Measurements from ENCODE around the gene GNG11. TPM values are rescaled to one million over a fixed set of nuclear protein-coding genes. Genes with fewer than 3 reads are reported as not detected.

The GNG11 gene

DNA sequence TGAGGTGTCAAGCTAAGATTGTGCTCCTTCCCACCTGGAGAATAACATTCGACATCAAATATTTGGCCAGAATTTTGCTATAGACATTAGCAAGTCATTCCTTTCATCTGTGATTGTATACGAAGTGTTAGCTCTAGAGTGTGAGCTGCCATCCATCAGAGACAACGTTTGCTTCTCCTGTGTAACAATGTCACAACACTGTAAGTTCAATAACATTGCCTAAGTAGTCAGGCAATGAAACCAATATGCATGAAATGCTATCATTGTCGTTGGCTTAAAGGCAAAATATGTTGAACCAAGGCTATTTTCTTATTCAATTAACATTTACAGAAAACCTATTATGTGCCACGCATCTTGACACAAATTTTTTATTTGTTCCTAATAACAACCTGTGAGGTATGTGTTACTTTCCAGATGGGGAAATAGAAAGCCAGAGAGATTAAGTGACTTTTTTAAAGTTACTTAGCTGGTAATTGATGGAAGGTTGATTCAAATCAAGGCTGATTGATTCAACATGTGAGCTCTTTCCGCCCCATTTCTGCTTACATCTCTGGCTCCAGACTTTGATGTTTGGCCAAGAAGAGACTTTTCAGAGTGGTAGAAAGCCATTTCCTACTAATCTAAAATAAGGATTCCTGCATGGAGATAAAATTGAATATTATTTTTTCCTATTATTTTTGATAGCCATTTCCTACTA lies 50.6 kb downstream of the GNG11 start:
- DNase-seq (ENCODE audit: low spot score) = no peak
- H3K4me3 ChIP-seq (ENCODE audit: low read length in 2 of 2) = no peak overlapping the region
- no peak overlapping the region for H3K9ac ChIP-seq (ENCODE audit: low read depth, low read length, poor library complexity)
- no peak overlapping the region for H3K27ac ChIP-seq (replicated peaks; ENCODE audit: low read length)
- no peak overlapping the region for H3K23ac ChIP-seq (ENCODE audit: low read depth, low read length, poor library complexity)
- H2BK12ac ChIP-seq (ENCODE audit: low read length) = no peak overlapping the region
- no CpG with 5 or more reads among the region's 6 CpGs for WGBS, 2 donors (ENCODE audit: extremely low coverage in 2 of 2, insufficient read length in 2 of 2, insufficient replicate concordance in 1 of 2)
- no peak overlapping the region for H2AFZ ChIP-seq (ENCODE audit: low read length)
- no peaks in the 10 kb centered on the region for H3K79me1 ChIP-seq (ENCODE audit: low read depth, low read length)
- H3K27me3 ChIP-seq (ENCODE audit: control insufficient read depth in 3 of 3, insufficient read depth in 3 of 3, low read depth in 1 of 3, low read length in 3 of 3) = no peaks in the 10 kb centered on the region
- H3K18ac ChIP-seq (ENCODE audit: low read length) = no peak overlapping the region
- no peak overlapping the region for H3K4ac ChIP-seq (ENCODE audit: low read length)
- no peaks in the 10 kb centered on the region for H3K4me1 ChIP-seq (ENCODE audit: control insufficient read depth in 2 of 2, insufficient read depth in 1 of 2, low read depth in 1 of 2, low read length in 2 of 2)
- H3K9me3 ChIP-seq (replicated peaks in 1 of 2; ENCODE audit: control insufficient read depth in 2 of 2, insufficient read depth in 1 of 2, low read depth in 1 of 2, low read length in 2 of 2) = no peaks in the 10 kb centered on the region
- H4K8ac ChIP-seq (ENCODE audit: low read depth, low read length) = no peak overlapping the region
- H3K4me2 ChIP-seq (ENCODE audit: insufficient read depth, low read length, poor library complexity, severe bottlenecking) = no peak overlapping the region
- H3K36me3 ChIP-seq (replicated peaks in 1 of 2; ENCODE audit: control insufficient read depth in 2 of 2, insufficient read depth in 2 of 2, low read length in 2 of 2) = no peaks in the 10 kb centered on the region
- no peak overlapping the region for H4K91ac ChIP-seq (ENCODE audit: low read depth, low read length, poor library complexity)
- no peak overlapping the region for H2BK15ac ChIP-seq (ENCODE audit: low read length)
- no peak overlapping the region for H3K14ac ChIP-seq (ENCODE audit: low read length)
- H2BK120ac ChIP-seq (ENCODE audit: low read depth, low read length) = no peak overlapping the region
- H2AK5ac ChIP-seq (ENCODE audit: low read depth, low read length) = no peak overlapping the region
- no peak overlapping the region for H2BK5ac ChIP-seq (ENCODE audit: low read length)

DNA sequence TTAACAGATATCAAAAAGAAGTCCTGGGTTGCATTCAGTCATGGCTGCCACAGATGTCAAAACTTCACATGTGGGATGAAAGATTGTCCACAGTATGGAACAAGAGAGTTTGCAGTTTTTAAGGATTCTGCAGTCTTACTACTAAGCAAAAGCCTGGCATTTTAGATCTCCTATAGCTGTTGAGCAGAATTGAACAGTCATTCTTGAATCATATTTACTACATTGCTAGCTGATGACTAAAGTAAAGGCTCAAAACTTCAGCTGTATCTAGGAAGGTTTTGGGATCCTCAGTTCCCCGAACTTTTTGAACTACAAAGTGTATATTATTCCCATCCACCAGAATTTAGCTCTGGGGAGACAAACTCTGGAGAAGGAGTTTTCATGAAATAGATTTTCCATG lies 51.6 kb downstream of the GNG11 start:
- H2BK12ac ChIP-seq (ENCODE audit: low read length) = no peak overlapping the region
- no peaks in the 10 kb centered on the region for H3K36me3 ChIP-seq (replicated peaks in 1 of 2; ENCODE audit: control insufficient read depth in 2 of 2, insufficient read depth in 2 of 2, low read length in 2 of 2)
- no peak overlapping the region for H3K4ac ChIP-seq (ENCODE audit: low read length)
- H3K27me3 ChIP-seq (ENCODE audit: control insufficient read depth in 3 of 3, insufficient read depth in 3 of 3, low read depth in 1 of 3, low read length in 3 of 3) = no peaks in the 10 kb centered on the region
- H3K4me3 ChIP-seq (ENCODE audit: low read length in 2 of 2) = no peak overlapping the region
- H4K8ac ChIP-seq (ENCODE audit: low read depth, low read length) = no peak overlapping the region
- H2BK120ac ChIP-seq (ENCODE audit: low read depth, low read length) = no peak overlapping the region
- no CpG with 5 or more reads among the region's 1 CpG for WGBS, 2 donors (ENCODE audit: extremely low coverage in 2 of 2, insufficient read length in 2 of 2, insufficient replicate concordance in 1 of 2)
- no peak overlapping the region for H2AK5ac ChIP-seq (ENCODE audit: low read depth, low read length)
- no peaks in the 10 kb centered on the region for H3K4me1 ChIP-seq (ENCODE audit: control insufficient read depth in 2 of 2, insufficient read depth in 1 of 2, low read depth in 1 of 2, low read length in 2 of 2)
- H3K9me3 ChIP-seq (replicated peaks in 1 of 2; ENCODE audit: control insufficient read depth in 2 of 2, insufficient read depth in 1 of 2, low read depth in 1 of 2, low read length in 2 of 2) = no peaks in the 10 kb centered on the region
- H2BK5ac ChIP-seq (ENCODE audit: low read length) = no peak overlapping the region
- no peak for DNase-seq (ENCODE audit: low spot score)
- no peak overlapping the region for H3K27ac ChIP-seq (replicated peaks; ENCODE audit: low read length)
- H2AFZ ChIP-seq (ENCODE audit: low read length) = no peak overlapping the region
- H4K91ac ChIP-seq (ENCODE audit: low read depth, low read length, poor library complexity) = no peak overlapping the region
- H3K14ac ChIP-seq (ENCODE audit: low read length) = no peak overlapping the region
- H3K23ac ChIP-seq (ENCODE audit: low read depth, low read length, poor library complexity) = no peak overlapping the region
- no peak overlapping the region for H3K9ac ChIP-seq (ENCODE audit: low read depth, low read length, poor library complexity)
- H3K4me2 ChIP-seq (ENCODE audit: insufficient read depth, low read length, poor library complexity, severe bottlenecking) = no peak overlapping the region
- H3K79me1 ChIP-seq (ENCODE audit: low read depth, low read length) = no peaks in the 10 kb centered on the region
- no peak overlapping the region for H2BK15ac ChIP-seq (ENCODE audit: low read length)
- no peak overlapping the region for H3K18ac ChIP-seq (ENCODE audit: low read length)

DNA sequence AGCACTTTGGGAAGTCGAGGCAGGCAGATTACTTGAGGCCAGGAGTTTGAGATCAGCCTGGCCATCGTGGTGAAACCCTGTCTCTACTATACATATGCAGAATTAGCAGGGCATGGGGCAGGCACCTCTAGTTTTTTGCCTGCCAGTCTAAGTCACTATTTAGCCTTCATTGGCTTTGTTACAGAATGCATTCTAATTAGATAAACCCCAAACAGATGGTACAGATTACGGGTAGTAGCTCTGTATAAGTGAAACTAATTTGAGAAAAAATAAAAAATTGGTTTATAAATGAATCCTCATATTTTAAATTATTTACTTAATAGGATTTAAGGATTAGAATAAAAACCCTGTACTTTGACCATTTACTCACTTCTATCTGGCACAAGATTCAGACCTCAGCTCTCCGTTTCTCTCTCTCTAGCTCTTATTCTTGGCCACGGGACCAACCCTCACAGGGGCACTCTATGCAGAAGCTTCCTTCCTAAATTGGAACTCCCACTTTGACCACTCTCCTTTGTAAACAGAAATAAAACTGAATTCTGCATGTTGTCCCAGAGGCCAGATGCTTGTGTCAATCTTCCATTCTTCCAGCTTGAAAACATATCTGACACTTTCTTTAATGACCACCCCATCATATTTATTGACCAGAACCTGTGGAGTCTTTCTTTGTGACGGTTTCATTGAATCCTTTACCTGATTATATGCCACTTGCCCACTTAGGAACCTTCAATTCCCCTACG lies 55.8 kb downstream of the GNG11 start:
- Histone ChIP-seq H3K4me1 (ENCODE audit: control insufficient read depth in 2 of 2, insufficient read depth in 1 of 2, low read depth in 1 of 2, low read length in 2 of 2) (no peaks in the 10 kb centered on the region), H3K27me3 (ENCODE audit: control insufficient read depth in 3 of 3, insufficient read depth in 3 of 3, low read depth in 1 of 3, low read length in 3 of 3) (no peaks in the 10 kb centered on the region), H2AK5ac (ENCODE audit: low read depth, low read length) (no peak overlapping the region), H3K9ac (ENCODE audit: low read depth, low read length, poor library complexity) (no peak overlapping the region), H3K14ac (ENCODE audit: low read length) (no peak overlapping the region), H3K36me3 (replicated peaks in 1 of 2; ENCODE audit: control insufficient read depth in 2 of 2, insufficient read depth in 2 of 2, low read length in 2 of 2) (no peaks in the 10 kb centered on the region), H3K4me2 (ENCODE audit: insufficient read depth, low read length, poor library complexity, severe bottlenecking) (no peak overlapping the region), H3K18ac (ENCODE audit: low read length) (no peak overlapping the region), H2BK15ac (ENCODE audit: low read length) (no peak overlapping the region), H3K23ac (ENCODE audit: low read depth, low read length, poor library complexity) (no peak overlapping the region), H2AFZ (ENCODE audit: low read length) (no peak overlapping the region), H3K4me3 (ENCODE audit: low read length in 2 of 2) (no peak overlapping the region), H3K79me1 (ENCODE audit: low read depth, low read length) (no peaks in the 10 kb centered on the region), H3K27ac (replicated peaks; ENCODE audit: low read length) (no peak overlapping the region), H2BK120ac (ENCODE audit: low read depth, low read length) (no peak overlapping the region), H3K4ac (ENCODE audit: low read length) (no peak overlapping the region), H4K8ac (ENCODE audit: low read depth, low read length) (no peak overlapping the region), H4K91ac (ENCODE audit: low read depth, low read length, poor library complexity) (no peak overlapping the region), H2BK12ac (ENCODE audit: low read length) (no peak overlapping the region), H2BK5ac (ENCODE audit: low read length) (no peak overlapping the region), H3K9me3 (replicated peaks in 1 of 2; ENCODE audit: control insufficient read depth in 2 of 2, insufficient read depth in 1 of 2, low read depth in 1 of 2, low read length in 2 of 2) (no peaks in the 10 kb centered on the region)
- no peak for DNase-seq (ENCODE audit: low spot score)
- no CpG with 5 or more reads among the region's 7 CpGs for WGBS, 2 donors (ENCODE audit: extremely low coverage in 2 of 2, insufficient read length in 2 of 2, insufficient replicate concordance in 1 of 2)

Small RNAs within 50 kb of the gene (small RNA-seq; reads per million reads assigned to genes)
- gene AC002076.2 (ENCODE audit: insufficient read depth) = not detected
